Measurements from ENCODE around the gene DMRTA2. TPM values are rescaled to one million over a fixed set of nuclear protein-coding genes. Genes with fewer than 3 reads are reported as not detected.

DMRTA2 gene
- total RNA-seq, 1 experiment from 2014 or later = not detected

- TF ChIP-seq CTCF (IDR thresholded peaks at IDR 0.05) = no peak
- no peak for TF ChIP-seq TCF7L2 (IDR thresholded peaks at IDR 0.05; ENCODE audit: low read depth, low read length)
- no peak for TF ChIP-seq SIN3A (IDR thresholded peaks at IDR 0.05; ENCODE audit: borderline replicate concordance, insufficient read depth, low read depth, low read length)
- TF ChIP-seq POLR2AphosphoS5 (IDR thresholded peaks at IDR 0.05; ENCODE audit: low read depth, low read length) = no peak
- no peak for TF ChIP-seq REST (IDR thresholded peaks at IDR 0.05; ENCODE audit: insufficient read depth in 1 of 2, low read depth in 2 of 2, low read length in 1 of 2)
- no peaks in the 10 kb centered on the region for H3K9me3 ChIP-seq (ENCODE audit: control insufficient read depth, insufficient read depth, low read depth, low read length)
- intact Hi-C loops (cut with micrococcal nuclease; ENCODE audit: unreplicated experiment) = no loop called here
- POLR2A ChIA-PET = no interaction called here
- no TSS peak for BruUV-seq (replicated peaks)
- CTCF ChIA-PET = no interaction called here
- no peaks in the 10 kb centered on the region for H3K4me1 ChIP-seq (ENCODE audit: control insufficient read depth, insufficient read depth, low read length)
- no peak overlapping the region for H3K27ac ChIP-seq (ENCODE audit: low read length)
- no peak for DNase-seq (ENCODE audit: low read depth, low spot score)
- in situ Hi-C loops (cut with HindIII; ENCODE audit: low pct_unique_long_range_greater_than_20kb, low sequenced_read_pairs) = no loop called here
- H3K27me3 ChIP-seq (ENCODE audit: control insufficient read depth, insufficient read depth, low read length) = peaks cover 18% of the 10 kb centered on the region
- H3K36me3 ChIP-seq (ENCODE audit: control insufficient read depth, insufficient read depth, low read length) = no peaks in the 10 kb centered on the region
- H3K4me3 ChIP-seq (ENCODE audit: low read depth in 2 of 2, low read length in 2 of 2) = no peak overlapping the region
- ATAC-seq = no peak
Observed at GRCh38 chr1:50426108-50426700, 3.0 kb upstream of the DMRTA2 start.

- H3K27me3 ChIP-seq (ENCODE audit: control insufficient read depth, insufficient read depth, low read length) = peaks cover 18% of the 10 kb centered on the region
- no peaks in the 10 kb centered on the region for H3K36me3 ChIP-seq (ENCODE audit: control insufficient read depth, insufficient read depth, low read length)
- intact Hi-C loops (cut with micrococcal nuclease; ENCODE audit: unreplicated experiment) (no loop called here), in situ Hi-C loops (cut with HindIII; ENCODE audit: low pct_unique_long_range_greater_than_20kb, low sequenced_read_pairs) (no loop called here)
- DNase-seq (ENCODE audit: low read depth, low spot score) = no peak
- no peak for ATAC-seq
- TF ChIP-seq POLR2AphosphoS5 (IDR thresholded peaks at IDR 0.05; ENCODE audit: low read depth, low read length) (no peak), REST (IDR thresholded peaks at IDR 0.05; ENCODE audit: insufficient read depth in 1 of 2, low read depth in 2 of 2, low read length in 1 of 2) (no peak), SIN3A (IDR thresholded peaks at IDR 0.05; ENCODE audit: borderline replicate concordance, insufficient read depth, low read depth, low read length) (no peak), TCF7L2 (IDR thresholded peaks at IDR 0.05; ENCODE audit: low read depth, low read length) (no peak), CTCF (IDR thresholded peaks at IDR 0.05) (no peak)
- H3K27ac ChIP-seq (ENCODE audit: low read length) = no peak overlapping the region
- no TSS peak for BruUV-seq (replicated peaks)
- no peak overlapping the region for H3K4me3 ChIP-seq (ENCODE audit: low read depth in 2 of 2, low read length in 2 of 2)
- ChIA-PET POLR2A (no interaction called here), CTCF (no interaction called here)
- no peaks in the 10 kb centered on the region for H3K9me3 ChIP-seq (ENCODE audit: control insufficient read depth, insufficient read depth, low read depth, low read length)
- no peaks in the 10 kb centered on the region for H3K4me1 ChIP-seq (ENCODE audit: control insufficient read depth, insufficient read depth, low read length)
Observed at GRCh38 chr1:50425376-50426107, 2.3 kb upstream of the DMRTA2 start.
